ENCODE results near the gene ANKRD63.

DNA sequence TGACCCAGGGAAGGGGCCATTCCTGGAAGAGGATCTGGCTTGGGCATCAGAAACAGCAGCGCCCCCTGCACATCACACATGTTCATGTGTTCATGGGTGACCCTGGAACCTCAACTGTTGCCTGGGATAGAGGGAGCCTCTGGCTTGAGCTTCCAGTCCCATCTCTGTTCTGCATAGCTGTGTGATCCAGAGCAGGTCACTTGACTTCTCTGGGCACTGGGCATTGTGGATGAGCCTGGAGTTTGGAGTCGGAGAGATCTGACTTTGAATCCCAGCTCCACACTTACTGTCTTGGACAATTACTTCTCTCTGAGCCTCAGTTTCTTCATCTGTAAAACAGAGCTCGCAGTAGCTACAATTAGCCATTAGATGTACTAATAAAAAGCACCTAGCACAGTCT lies 28.4 kb downstream of the ANKRD63 start:
- TF ChIP-seq, protein P1, sequence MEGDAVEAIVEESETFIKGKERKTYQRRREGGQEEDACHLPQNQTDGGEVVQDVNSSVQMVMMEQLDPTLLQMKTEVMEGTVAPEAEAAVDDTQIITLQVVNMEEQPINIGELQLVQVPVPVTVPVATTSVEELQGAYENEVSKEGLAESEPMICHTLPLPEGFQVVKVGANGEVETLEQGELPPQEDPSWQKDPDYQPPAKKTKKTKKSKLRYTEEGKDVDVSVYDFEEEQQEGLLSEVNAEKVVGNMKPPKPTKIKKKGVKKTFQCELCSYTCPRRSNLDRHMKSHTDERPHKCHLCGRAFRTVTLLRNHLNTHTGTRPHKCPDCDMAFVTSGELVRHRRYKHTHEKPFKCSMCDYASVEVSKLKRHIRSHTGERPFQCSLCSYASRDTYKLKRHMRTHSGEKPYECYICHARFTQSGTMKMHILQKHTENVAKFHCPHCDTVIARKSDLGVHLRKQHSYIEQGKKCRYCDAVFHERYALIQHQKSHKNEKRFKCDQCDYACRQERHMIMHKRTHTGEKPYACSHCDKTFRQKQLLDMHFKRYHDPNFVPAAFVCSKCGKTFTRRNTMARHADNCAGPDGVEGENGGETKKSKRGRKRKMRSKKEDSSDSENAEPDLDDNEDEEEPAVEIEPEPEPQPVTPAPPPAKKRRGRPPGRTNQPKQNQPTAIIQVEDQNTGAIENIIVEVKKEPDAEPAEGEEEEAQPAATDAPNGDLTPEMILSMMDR (IDR thresholded peaks at IDR 0.05; ENCODE audit: low read length): no peak
- no peak for TF ChIP-seq EZH2 (optimal IDR thresholded peaks at IDR 0.05; ENCODE audit: low read depth, low read length)
